NCI-H2171 treated with DMSO at 0.1 percent for 48 hours (cell line): ENCODE results near the gene MYL7.

Source experiments
- DNase-seq: peaks from one replicate; lab custom pipeline; 2025; lab: John Stamatoyannopoulos, UW

The MYL7 gene

DNA sequence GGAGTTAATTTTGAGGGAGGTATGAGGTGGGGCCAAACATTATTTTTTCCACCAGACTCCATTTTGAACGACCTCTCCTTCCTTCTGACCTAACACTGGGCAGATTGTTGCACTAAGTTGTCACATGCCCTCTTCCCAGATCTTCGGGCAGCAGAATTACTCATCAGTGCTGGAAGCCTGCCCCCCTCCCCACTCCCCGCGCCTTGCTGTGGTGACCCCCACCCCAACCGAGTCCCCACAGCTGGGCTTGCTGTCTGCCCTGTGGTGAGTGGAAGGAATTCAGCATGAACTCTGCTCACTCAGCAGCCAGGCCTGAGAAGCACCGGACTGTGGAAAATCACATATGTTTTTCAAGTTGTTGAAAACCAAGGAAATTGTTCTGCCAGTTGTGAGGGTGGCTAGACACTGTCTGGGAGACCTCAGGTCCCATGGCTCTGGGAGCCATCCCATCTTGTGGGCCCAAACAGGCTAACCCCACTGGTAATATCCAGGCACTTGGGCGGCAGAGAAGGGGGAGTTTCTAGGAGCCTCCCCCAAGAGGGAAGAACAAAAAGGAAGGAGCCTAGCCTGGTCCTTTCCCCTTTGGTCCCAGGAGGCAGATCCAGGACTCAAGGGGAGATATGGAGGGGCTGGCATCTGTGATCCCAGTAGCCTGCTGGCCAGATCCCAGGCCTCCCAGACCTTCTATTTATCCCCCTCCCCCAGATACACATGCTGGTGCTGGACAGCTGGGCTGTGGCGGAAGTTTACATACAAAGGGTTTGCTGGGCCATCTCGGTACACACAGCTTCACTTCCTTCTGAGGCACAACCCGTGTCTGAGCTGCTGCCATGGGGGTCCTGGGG lies 40.5 kb downstream of the MYL7 start:
- no peak for DNase-seq

- DNase-seq: no peak
Observed at GRCh38 chr7:44099669-44100068, 41.5 kb downstream of the MYL7 start.

DNA sequence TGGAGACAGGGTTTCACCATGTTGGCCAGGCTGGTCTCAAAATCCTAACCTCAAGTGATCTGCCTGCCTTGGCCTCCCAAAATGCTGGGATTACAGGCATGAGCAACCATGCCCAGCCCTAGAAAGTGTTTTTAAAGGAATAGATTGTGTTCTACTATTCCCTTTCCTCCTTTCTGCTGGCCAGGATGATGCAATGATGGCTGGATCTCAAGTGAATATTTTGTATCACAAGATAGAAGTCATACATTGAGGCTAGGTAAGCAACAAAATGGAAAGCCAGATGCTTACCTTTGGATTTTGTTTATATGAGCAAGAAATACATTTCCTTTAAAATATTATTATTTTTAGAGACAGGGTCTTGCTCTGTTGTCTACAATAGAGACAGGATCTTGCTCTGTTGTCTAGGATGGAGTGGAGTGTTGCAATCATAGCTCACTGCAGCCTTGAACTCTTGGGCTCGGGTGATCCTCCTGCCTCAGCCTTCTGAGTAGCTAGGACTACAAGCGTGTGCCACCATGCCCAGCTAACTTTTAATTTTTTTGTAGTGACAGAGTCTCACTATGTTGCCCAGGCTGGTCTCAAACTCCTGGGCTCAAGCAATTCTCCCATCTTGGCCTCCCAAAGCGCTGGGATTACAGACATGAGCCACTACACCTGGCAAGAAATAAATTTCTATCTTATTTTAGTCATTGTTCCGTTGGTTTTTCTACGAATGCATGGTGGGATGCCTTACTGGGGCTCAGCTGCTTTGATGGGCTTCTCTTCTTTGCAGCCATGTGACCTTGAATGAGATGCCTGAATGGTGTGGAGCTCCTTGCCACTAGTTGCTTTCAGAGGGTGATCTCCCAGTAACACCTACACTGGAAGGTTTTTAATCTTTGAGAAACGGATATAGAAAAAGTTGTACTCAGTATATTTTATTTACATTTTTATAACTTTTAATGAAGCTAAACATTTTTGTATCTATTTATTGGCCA lies 42.8 kb downstream of the MYL7 start:
- no peak for DNase-seq

DNA sequence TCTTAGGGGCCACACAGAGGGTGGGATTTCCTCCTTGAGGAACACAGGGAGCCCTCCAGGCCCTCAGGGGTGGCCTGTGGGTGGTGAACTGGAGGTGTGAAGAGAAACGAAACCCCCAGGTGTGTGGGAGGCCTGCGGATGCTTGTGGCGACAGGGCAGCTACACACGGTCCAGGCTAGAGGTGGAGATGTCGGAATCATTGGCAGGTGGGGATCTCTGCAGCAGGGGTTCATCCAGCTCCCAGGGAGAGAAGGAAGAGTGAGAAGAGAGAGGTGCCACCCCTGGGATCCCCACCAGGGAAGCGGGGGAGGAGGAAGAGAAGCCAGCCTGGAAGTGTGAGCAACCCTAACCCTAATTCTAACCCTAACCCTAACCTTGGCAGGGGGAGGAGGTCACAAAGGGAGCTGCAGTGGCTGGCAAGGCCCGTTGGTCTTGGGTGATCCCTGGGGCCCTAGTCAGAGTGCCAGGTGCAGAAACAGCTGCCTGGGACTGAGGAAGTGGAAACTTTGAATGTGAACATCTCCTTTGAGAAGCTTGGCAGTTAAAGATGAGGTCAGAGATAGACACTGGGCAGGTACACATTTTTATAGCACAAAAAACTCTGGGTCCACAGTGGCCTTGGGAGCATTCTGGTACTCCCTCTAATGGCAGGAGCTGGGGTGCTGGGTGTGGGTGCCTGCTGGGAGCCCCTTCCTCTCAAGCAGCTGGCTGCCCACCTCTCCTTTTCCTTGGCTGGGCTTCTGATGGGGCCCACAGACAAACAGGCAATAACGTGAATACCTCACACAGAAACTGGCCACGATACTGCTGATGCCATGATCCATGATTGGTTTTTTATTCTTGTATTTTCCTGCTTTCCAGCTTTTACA lies 43.8 kb downstream of the MYL7 start:
- DNase-seq: no peak

DNA sequence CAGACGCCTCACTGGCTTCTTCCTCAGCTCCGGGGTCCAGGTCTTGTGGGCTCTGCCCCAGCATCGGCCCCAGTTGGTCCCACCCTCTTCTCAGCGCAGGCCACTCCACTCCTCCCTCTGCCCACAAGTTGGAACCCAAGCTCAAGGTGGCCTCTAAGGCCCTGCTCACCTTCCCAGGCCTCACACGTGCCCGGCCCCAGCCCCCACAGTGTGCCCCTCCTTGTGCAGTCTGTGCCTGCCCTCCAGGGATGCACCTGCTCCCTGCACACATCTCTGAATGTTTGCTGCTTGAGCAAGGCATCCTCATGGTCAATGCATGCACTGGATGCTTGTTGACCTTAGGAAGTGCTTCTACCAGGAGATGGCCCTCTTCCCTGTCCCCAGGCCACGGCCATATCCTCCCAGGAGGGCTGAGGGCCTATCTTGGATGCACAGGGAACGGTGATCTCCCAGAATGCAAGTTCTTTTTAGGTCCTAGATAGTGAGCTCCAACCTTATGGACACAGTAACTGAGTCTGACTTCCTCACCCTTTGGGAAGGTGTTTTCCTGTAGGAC lies 44.7 kb downstream of the MYL7 start:
- DNase-seq: no peak

DNA sequence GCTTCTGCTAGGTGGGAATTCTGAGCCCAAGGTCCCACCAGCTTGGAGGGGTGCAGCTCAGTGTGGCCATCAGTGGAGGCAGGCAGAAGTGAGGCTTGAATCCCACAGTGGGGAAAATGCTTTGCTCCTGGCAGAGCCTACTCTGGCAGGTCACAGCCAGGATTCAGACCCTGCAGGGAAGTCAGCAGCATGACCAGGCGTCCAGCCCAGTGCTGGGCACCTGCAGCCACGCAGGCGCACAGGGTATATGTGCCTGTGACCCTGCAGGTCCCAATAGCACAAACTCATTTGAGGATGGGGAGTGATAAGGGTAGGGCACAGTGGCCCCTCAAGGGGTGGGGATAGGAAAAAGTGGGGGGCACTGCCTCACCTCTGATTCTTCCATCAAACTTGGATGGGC lies 45.4 kb downstream of the MYL7 start:
- no peak for DNase-seq

DNA sequence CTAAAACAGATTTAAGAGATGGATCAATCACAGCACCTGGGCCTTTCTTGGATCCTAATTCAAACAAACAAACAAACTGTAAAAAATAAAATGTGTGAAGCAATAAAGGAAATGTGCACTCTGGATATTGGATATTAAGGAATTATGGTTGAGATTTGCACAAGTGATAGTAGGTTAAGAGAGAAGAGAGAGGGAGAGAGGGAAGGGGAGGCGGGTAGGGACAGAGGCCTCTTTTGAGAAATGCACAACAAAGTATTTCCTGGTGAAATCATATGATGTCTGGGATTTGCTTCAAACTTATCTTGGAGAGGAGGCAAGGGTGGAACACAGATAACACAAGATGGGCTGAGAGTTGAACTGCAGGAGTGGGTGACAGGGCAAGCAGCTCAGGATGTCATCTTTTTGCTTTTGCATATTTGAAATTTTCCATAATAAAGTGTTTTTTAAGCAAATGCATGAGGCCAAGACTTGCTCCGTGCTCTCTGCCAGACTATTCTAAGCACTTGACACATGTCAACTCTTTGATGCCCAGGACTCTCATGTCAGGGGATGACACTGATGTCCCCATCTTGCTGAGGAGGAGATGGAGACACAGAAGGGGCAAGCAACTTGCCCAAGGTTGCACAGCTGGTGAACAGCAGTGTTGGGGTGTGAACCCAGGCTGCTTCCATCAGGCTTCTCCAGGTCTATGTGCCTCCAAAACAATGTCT lies 46.1 kb downstream of the MYL7 start:
- no peak for DNase-seq

GRCh38 chr7:44094365-44094764 lies 46.8 kb downstream of the MYL7 start:
- DNase-seq: no peak

DNA sequence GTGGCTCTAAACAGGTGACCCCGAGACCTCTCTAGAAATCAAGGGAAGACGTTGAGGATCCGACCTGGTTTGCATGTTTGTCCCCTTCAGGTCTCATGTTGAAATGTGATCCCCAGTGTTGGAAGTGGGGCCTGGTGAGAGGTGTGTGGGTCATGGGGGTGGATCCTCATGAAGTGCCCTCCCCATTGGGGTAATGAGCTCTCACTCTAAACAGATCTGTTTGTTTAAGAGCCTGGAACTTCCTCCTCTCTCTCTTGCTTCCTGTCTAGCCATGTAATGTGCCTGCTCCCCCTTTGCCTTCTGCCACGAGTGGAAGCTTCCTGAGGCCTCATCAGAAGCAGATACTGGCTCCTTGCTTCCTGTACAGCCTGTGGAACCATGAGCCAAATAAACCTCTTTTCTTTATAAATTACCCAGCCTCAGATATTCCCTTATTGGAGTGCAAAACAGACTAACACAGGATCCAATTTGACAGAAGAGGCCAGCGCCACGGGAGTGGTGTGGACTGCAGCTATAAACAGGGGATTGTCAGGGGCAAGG lies 48.0 kb downstream of the MYL7 start:
- DNase-seq: no peak
